Dermis microvascular lymphatic vessel endothelial cell (primary cell): ENCODE results near the gene CUL3. TPM values are rescaled to one million over a fixed set of nuclear protein-coding genes. Genes with fewer than 3 reads are reported as not detected.
A peak's percentile ranks its signal among the peaks of the same experiment; 100 is the strongest.

Experiments
- DNase-seq, 2 donors: peaks; one replicate each; pipeline versions ENCODE4 v3.0.0 to v3.0.0-alpha.2; 2010; ENCODE audit warnings: low read depth in 2 of 2
- total RNA-seq: library from RNA; depleted of rRNA; stranded (reverse); fragments of >200 nt; gene quantifications from 2 replicates; pipeline ENCODE4 v1.2.1, GENCODE V29; 2014

The CUL3 gene
- total RNA-seq, 1 donor from 2014 or later, result 39.7 TPM

- DNase-seq, result no peak
Observed at GRCh38 chr2:224580248-224580647, 4.9 kb downstream of the CUL3 start.

DNA sequence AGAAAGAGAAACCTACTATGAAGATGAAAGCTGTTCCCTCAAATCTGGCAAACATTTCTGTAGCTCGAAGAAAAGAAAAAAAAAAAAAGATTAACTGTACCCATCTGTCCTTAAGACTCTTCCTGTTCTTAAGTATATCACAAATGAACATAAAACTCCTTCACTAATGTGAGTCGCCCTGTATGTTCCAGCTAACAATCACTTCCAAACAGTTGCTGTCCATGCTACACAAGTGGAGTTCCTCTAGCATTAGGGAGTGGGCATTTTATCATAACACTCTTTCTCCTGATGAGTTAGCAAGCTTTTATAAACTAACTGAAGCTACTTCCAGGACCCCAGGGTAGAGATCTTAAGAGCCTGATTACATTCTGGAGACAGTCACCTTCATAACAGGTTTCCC, 5.8 kb downstream of the CUL3 start:
- peak in 1 of 2 donors; percentile 36 for DNase-seq

GRCh38 chr2:224577541-224577940, 7.6 kb downstream of the CUL3 start:
- no peak for DNase-seq

GRCh38 chr2:224576088-224576715, 9.0 kb downstream of the CUL3 start:
- no peak for DNase-seq

DNA sequence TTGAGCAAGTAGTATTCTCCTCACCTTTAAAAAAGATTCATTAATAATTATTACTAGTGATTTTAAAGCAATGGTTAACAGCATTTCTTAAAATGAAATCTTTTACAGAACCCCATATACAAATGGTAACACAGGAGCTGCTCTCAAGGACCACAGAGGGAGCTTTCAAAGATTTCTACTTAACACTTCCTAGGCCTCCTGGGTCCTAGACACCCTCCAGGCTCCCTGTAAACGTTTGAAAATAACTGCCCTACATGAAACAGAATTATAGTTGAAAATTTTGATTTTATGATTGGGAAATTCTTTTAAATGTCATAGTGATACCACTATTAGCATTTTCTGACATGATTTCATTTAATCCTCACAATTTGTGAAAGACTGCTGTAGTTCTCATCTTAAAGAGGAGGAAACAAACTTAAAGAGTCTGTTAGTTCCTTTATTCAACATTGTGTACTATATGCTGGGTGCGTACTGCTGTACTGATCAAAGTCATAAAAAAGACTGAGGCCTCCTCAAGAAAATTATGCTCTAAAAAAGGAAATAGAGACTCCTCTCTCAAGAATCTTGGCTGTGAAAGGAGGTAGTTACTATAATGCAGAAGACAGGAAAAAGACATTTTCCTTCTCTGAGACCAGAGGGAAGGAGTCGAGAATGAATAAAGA, 10.6 kb downstream of the CUL3 start:
- DNase-seq, result no peak

GRCh38 chr2:224573724-224574123, 11.4 kb downstream of the CUL3 start:
- DNase-seq, result no peak

GRCh38 chr2:224572338-224572737, 12.8 kb downstream of the CUL3 start:
- DNase-seq, result no peak

- no peak for DNase-seq
Observed at GRCh38 chr2:224570328-224570993, 14.7 kb downstream of the CUL3 start.

GRCh38 chr2:224569654-224570053, 15.5 kb downstream of the CUL3 start:
- DNase-seq, result no peak

DNA sequence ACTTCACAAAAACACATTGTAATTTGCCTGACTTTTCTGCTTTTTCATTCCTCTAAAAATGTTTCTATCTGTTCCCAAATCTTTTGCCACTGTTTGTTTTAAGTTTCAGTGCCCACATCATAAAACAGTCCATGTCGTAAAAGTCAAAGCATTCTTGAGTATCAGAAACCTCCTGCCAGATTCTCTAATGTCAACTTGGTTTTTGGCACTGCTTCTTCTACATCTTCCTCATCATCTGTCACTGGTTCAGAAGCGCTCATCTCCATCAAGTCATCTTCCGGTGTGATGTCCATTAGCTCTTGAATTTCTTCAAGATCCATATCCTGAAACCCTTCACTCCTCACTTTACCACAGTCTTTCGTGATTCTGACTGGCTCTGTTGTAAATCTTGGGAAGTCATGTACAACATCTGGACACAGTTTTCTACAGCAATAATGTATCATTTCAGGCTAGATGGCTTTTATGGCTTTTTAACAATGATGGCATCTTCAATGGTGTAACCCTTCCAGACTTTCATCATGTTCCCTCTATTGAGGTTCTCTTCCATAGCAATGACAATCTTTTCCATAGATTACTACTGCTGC, 19.6 kb downstream of the CUL3 start:
- DNase-seq, result no peak

DNA sequence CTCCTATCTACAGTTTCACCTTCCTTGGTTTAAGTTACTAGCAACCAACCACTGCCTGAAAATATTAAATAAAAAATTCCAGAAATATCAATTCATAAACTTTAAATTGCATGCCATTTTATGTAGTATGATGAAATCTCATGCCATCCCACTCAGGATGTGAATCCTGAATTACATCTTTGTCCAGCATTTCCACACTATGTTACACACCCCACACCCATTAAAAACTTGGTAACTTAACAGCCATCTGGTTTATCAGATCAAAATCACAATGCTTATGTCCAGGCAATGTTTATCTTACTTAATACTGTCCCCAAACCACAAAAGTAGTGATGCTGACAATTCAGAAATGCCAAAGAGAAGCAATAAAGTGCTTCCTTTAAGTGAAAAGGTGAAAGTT, 21.6 kb downstream of the CUL3 start:
- no peak for DNase-seq

DNA sequence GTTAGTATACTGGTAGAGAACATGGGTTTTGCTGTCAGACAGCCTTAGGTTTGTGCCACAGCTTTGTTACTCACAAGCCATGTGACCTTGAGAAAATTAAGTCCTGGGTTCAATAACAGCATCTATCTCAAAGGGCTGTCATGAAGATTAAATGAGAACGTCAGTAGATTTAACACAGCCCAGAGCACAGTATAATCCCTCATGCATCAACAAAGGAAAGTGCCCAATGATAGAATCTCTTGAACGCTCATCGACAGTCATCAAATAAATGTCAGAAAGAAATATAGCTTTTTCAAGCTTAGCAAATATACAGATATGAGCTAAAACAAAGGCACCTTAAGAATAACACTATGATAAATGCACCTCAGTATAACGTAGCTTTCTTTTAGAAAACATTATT, 22.3 kb downstream of the CUL3 start:
- no peak for DNase-seq

DNA sequence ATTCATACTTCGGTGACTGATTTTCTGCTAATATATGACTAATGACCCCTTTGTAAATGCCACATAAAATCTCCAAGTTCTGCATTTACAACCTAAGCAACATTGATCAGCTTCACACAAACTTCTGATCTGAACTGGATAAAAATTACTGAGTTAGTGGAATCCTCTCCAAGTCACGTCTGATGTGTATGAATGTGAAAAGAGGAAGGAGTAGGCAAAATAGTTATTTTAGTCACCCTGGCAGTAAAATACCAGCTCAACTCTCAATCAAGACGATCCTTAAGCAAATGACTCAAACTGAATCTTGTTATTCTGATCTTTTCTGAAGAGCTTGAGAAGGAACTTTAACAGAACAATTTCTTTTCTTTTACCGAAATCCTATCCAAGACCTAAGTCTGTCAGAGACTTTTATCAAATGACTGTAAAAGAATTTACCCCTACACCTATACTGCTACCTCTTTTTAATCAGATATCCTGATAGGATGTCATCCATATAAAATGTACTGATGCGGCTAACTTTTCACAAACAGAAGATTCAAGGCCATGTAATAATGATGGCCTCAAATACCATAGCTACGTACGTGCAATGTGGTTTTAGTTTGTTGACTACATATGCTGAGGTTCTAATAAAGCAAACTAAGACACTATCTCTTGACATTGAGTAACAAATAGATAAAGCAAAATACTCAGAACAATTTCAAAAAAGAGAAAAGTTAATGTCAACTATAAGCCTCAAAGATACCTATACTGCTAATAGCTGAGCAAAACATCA, 23.7 kb downstream of the CUL3 start:
- no peak for DNase-seq

GRCh38 chr2:224560549-224560948, 24.6 kb downstream of the CUL3 start:
- no peak for DNase-seq

GRCh38 chr2:224557610-224558009, 27.6 kb downstream of the CUL3 start:
- no peak for DNase-seq

- DNase-seq, result no peak
Observed at GRCh38 chr2:224556381-224556780, 28.8 kb downstream of the CUL3 start.

DNA sequence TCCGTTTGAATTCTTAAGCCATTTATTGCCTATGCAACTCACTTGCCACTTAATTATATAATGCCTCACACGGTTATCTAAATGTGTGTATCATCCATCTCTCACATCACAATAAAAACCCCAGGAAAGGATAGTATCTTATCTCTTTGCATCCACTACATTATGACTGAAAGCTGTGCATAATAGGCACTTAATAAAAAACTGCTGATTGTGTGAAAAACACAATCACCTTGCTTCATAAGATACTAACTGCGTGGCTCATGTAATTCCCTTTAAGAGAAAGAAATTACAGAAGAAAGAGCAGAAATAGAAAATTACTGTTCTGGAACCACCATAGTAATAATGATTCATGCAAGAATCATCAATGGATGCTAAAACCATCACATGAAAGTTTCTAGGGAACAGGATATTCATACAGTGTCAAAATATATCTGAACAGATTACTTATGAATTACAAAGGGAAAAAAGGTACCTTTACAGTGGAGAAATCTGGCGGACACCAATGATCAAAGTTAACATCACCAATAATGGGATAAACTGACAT, 29.3 kb downstream of the CUL3 start:
- DNase-seq, result no peak

DNA sequence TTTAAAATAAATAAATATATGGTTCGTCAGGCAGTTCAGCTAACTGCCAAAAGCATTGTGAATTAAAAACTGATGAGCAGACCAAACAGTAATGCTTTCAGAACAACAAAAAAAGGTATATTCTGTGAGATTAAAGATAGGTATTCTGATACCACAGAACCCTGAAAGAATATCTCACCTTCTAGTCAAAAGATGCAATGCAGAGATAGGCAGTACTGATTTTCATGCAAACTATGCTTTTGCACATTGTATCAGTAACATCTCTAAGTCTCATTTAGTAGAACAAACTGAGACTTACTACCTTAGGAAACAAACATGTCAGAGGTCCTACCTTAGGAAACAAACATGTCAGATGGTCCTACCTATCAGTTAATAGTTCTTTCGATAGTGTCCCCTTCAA, 32.4 kb downstream of the CUL3 start:
- DNase-seq, result no peak

GRCh38 chr2:224551693-224552092, 33.5 kb downstream of the CUL3 start:
- no peak for DNase-seq

- DNase-seq, result no peak
Observed at GRCh38 chr2:224546926-224547325, 38.2 kb downstream of the CUL3 start.

GRCh38 chr2:224545884-224546644, 39.1 kb downstream of the CUL3 start:
- DNase-seq, result no peak
